Duodenal mucosa (tissue), 2 donors: ENCODE measurements around the gene KRT79.

ENCODE experiments used
- H3K27ac ChIP-seq: one replicate; pipeline ENCODE4 v1.7.0; 2013; ENCODE audit warnings: low read depth, low read length
- H3K27me3 ChIP-seq, 2 donors: one replicate each; pipeline ENCODE4 v1.7.0; 2013; ENCODE audit warnings: low read length in 2 of 2, control low read depth in 1 of 2; ENCODE audit not compliant: insufficient read depth in 2 of 2, control insufficient read depth in 1 of 2
- H3K36me3 ChIP-seq, 2 donors: one replicate each; pipeline ENCODE4 v1.7.0; 2013; ENCODE audit warnings: low read length in 2 of 2, control low read depth in 1 of 2; ENCODE audit not compliant: insufficient read depth in 2 of 2, control insufficient read depth in 1 of 2
- H3K4me1 ChIP-seq, 2 donors: one replicate each; pipeline ENCODE4 v1.7.0; 2013; ENCODE audit warnings: low read length in 2 of 2, control low read depth in 1 of 2; ENCODE audit not compliant: insufficient read depth in 2 of 2, control insufficient read depth in 1 of 2
- H3K4me3 ChIP-seq, 2 donors: one replicate each; pipeline ENCODE4 v1.7.0; 2013; ENCODE audit warnings: low read length in 2 of 2, low read depth in 1 of 2
- H3K9ac ChIP-seq, 2 donors: one replicate each; pipeline ENCODE4 v1.7.0; 2013; ENCODE audit warnings: low read length in 2 of 2, low read depth in 1 of 2
- H3K9me3 ChIP-seq, 2 donors: one replicate each; pipeline ENCODE4 v1.7.0; 2013; ENCODE audit warnings: low read length in 2 of 2, control low read depth in 1 of 2; ENCODE audit not compliant: control insufficient read depth in 1 of 2

The KRT79 gene

GRCh38 chr12:52818388-52818787, 15.7 kb downstream of the KRT79 start:
- no peaks in the 10 kb centered on the region for H3K9me3 ChIP-seq
- H3K4me1 ChIP-seq = peaks cover 7 to 14% of the 10 kb centered on the region in 2 donors
- H3K9ac ChIP-seq = no peak overlapping the region
- no peaks in the 10 kb centered on the region for H3K27me3 ChIP-seq
- H3K36me3 ChIP-seq = no peaks in the 10 kb centered on the region
- no peak overlapping the region for H3K27ac ChIP-seq
- no peak overlapping the region for H3K4me3 ChIP-seq

GRCh38 chr12:52817699-52818238, 16.3 kb downstream of the KRT79 start:
- no peaks in the 10 kb centered on the region for H3K27me3 ChIP-seq
- H3K4me3 ChIP-seq = no peak overlapping the region
- no peaks in the 10 kb centered on the region for H3K9me3 ChIP-seq
- peaks cover 7 to 14% of the 10 kb centered on the region in 2 donors for H3K4me1 ChIP-seq
- no peaks in the 10 kb centered on the region for H3K36me3 ChIP-seq
- H3K27ac ChIP-seq = no peak overlapping the region
- no peak overlapping the region for H3K9ac ChIP-seq

GRCh38 chr12:52817003-52817698, 17.0 kb downstream of the KRT79 start:
- Histone ChIP-seq H3K9ac (no peak overlapping the region), H3K4me1 (peaks cover 3 to 8% of the 10 kb centered on the region in 2 donors), H3K27me3 (no peaks in the 10 kb centered on the region), H3K27ac (no peak overlapping the region), H3K9me3 (no peaks in the 10 kb centered on the region), H3K36me3 (no peaks in the 10 kb centered on the region), H3K4me3 (no peak overlapping the region)

GRCh38 chr12:52815676-52816588, 18.2 kb downstream of the KRT79 start:
- no peak overlapping the region for H3K4me3 ChIP-seq
- no peaks in the 10 kb centered on the region for H3K36me3 ChIP-seq
- no peaks in the 10 kb centered on the region for H3K9me3 ChIP-seq
- H3K27ac ChIP-seq = no peak overlapping the region
- no peaks in the 10 kb centered on the region for H3K27me3 ChIP-seq
- H3K9ac ChIP-seq = no peak overlapping the region
- no peaks in the 10 kb centered on the region for H3K4me1 ChIP-seq

- H3K27ac ChIP-seq = no peak overlapping the region
- no peaks in the 10 kb centered on the region for H3K9me3 ChIP-seq
- no peaks in the 10 kb centered on the region for H3K36me3 ChIP-seq
- no peak overlapping the region for H3K4me3 ChIP-seq
- H3K27me3 ChIP-seq = no peaks in the 10 kb centered on the region
- no peak overlapping the region for H3K9ac ChIP-seq
- no peaks in the 10 kb centered on the region for H3K4me1 ChIP-seq
These were observed 18.9 kb downstream of the KRT79 start for GRCh38 chr12:52815161-52815560.

- H3K9ac ChIP-seq = no peak overlapping the region
- no peak overlapping the region for H3K27ac ChIP-seq
- H3K4me3 ChIP-seq = no peak overlapping the region
These were observed 19.4 kb downstream of the KRT79 start for GRCh38 chr12:52814710-52815155.

GRCh38 chr12:52813885-52814709, 20.0 kb downstream of the KRT79 start, which contains the start of gene KRT4:
KRT4 (minus strand) TSS chr12:52814116; CDS start chr12:52814058, 58 bp downstream.
- Histone ChIP-seq H3K4me3 (no peak within 1 kb of the TSS), H3K4me1 (no peaks in the 10 kb centered on the region), H3K9me3 (no peaks in the 10 kb centered on the region), H3K27ac (no peak within 1 kb of the TSS), H3K27me3 (no peaks in the 10 kb centered on the region), H3K9ac (no peak within 1 kb of the TSS), H3K36me3 (no peaks in the 10 kb centered on the region)

More at GRCh38 chr12:52814710-52815155, 19.4 kb downstream of the KRT79 start:
- H3K9me3 ChIP-seq = no peaks in the 10 kb centered on the region
- no peaks in the 10 kb centered on the region for H3K4me1 ChIP-seq
- no peaks in the 10 kb centered on the region for H3K36me3 ChIP-seq
- H3K27me3 ChIP-seq = no peaks in the 10 kb centered on the region

- Histone ChIP-seq H3K27ac (no peak overlapping the region), H3K9me3 (no peaks in the 10 kb centered on the region), H3K36me3 (no peaks in the 10 kb centered on the region), H3K9ac (no peak overlapping the region), H3K4me3 (no peak overlapping the region), H3K4me1 (no peaks in the 10 kb centered on the region), H3K27me3 (peaks cover 0 to 3% of the 10 kb centered on the region in 2 donors)
These were observed 20.8 kb downstream of the KRT79 start for GRCh38 chr12:52813203-52813819.

- Histone ChIP-seq H3K27ac (no peak overlapping the region), H3K36me3 (no peaks in the 10 kb centered on the region), H3K4me1 (no peaks in the 10 kb centered on the region), H3K9ac (no peak overlapping the region), H3K4me3 (no peak overlapping the region), H3K9me3 (no peaks in the 10 kb centered on the region), H3K27me3 (peaks cover 0 to 7% of the 10 kb centered on the region in 2 donors)
These were observed 21.4 kb downstream of the KRT79 start for GRCh38 chr12:52812749-52813148.
